ENCODE data around the gene TTC33. TPM values are rescaled to one million over a fixed set of nuclear protein-coding genes. Genes with fewer than 3 reads are reported as not detected.
"Not testable (repeated sequence)": the region's sequence is repeated elsewhere in the genome, so short reads cannot be mapped to it uniquely, and the experiment has no call there.

Gene TTC33
- total and polyA plus RNA-seq, 2 experiments from 2014 or later = 8.0 to 9.0 TPM

DNA sequence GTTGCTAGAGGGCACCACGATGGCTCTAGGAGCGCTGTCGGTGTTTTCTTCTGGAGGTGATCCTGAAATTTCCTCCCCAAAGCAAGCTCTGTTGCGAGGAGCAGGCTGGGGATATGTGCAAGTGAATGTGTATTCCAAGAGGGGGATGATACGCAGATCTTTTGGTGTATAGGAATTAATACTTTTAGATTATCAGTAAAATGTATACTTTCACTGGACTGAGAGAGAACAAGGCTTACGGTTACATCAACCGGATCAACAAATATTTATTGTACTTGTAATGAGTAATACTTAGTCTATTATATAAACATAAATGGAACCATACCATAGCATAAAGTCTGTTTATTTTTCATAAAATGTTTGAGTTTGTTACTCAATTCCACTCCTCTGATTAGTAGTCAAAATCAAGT, 43.0 kb upstream of the TTC33 start:
- Histone ChIP-seq H3K4me3 (peak overlapping the region; percentile 97), H3K36me3 (ENCODE audit: low read depth) (no peaks in the 10 kb centered on the region), H3K9me3 (ENCODE audit: low read depth) (no peaks in the 10 kb centered on the region), H3K9me2 (ENCODE audit: insufficient read depth) (no peaks in the 10 kb centered on the region), H2AFZ (peak overlapping the region; percentile 100), H3K4me2 (ENCODE audit: unreplicated experiment) (peak overlapping the region; percentile 94), H3K27ac (peak overlapping the region; percentile 88), H3K9ac (peak overlapping the region; percentile 86), H3F3A (ENCODE audit: insufficient read depth) (peaks cover 37% of the 10 kb centered on the region), H3K27me3 (replicated peaks; ENCODE audit: insufficient read depth) (no peaks in the 10 kb centered on the region), H3K79me2 (ENCODE audit: insufficient read depth) (peaks cover 34% of the 10 kb centered on the region), H3K4me1 (ENCODE audit: insufficient read depth) (peaks cover 18% of the 10 kb centered on the region), H4K20me1 (ENCODE audit: insufficient read depth) (no peaks in the 10 kb centered on the region)
- WGBS, 2 experiments (ENCODE audit: low coverage in 1 of 2, low lambda C conversion rate in 2 of 2, missing lambda C conversion rate in 2 of 2) = 1 to 2% methylated on average over 7 of the region's 7 CpGs
- no peak for DNase-seq
- in situ Hi-C loops (cut with MboI) = no loop called here
- TF ChIP-seq EZH2phosphoT487 (IDR thresholded peaks at IDR 0.05; ENCODE audit: insufficient read depth, low read depth) = no peak
- no peak for TF ChIP-seq EZH2 (IDR thresholded peaks at IDR 0.05; ENCODE audit: insufficient read depth, poor library complexity, severe bottlenecking)

DNA sequence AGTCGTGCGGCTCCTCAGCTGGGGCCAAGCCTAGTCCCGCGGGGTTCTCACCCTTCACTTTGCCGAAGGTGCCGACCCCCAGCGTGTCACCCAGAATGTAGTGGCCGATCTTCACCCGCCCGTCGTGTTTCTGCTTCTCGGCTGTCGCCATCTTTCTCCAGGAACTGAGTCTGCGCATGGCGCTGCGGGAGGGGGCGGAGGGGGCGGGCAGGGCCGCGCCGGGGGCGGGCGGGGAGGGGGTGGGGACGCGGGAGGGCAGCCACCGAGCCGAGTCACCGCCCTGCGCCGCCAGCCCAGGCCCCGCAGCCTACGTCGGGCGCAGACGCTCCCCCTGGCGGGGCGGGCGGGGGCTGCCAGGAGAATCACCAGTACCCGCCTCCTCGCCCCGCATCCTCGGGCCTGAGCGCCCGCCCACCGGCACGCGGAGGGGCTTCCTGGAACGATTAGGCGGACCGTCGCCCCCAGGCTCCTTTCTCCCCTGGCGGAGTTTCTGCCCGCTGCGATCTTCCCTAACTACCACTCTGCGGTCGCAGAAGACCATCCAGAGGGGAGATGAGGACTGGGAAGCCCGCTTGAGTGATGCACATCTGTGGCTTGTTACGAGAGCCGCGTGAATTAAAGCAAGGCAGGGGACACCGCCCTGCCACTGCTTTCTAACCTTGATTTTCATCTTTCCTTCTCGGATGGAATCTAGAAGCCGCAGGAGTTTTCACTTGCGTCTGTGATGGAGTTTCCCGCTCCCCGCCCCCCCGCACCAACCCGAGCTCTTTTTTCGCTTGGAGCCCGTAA, 42.4 kb upstream of the TTC33 start, which contains the start of gene PRKAA1:
PRKAA1 (minus strand) TSS at position 363 of the 789 bp plus-strand sequence; CDS start at position 178, 185 bp downstream.
- TF ChIP-seq EZH2phosphoT487 (IDR thresholded peaks at IDR 0.05; ENCODE audit: insufficient read depth, low read depth) (no peak), EZH2 (IDR thresholded peaks at IDR 0.05; ENCODE audit: insufficient read depth, poor library complexity, severe bottlenecking) (no peak)
- Histone ChIP-seq H3K36me3 (ENCODE audit: low read depth) (no peaks in the 10 kb centered on the region), H3F3A (ENCODE audit: insufficient read depth) (peaks cover 37% of the 10 kb centered on the region), H3K4me2 (ENCODE audit: unreplicated experiment) (peak within 1 kb of the TSS; percentile 94), H3K4me3 (peak within 1 kb of the TSS; percentile 97), H4K20me1 (ENCODE audit: insufficient read depth) (no peaks in the 10 kb centered on the region; the same call in 1 of the 2 replicates), H3K9me2 (ENCODE audit: insufficient read depth) (no peaks in the 10 kb centered on the region), H3K27ac (peak within 1 kb of the TSS; percentile 88), H3K9me3 (ENCODE audit: low read depth) (no peaks in the 10 kb centered on the region), H2AFZ (peak within 1 kb of the TSS; percentile 100), H3K4me1 (ENCODE audit: insufficient read depth) (peaks cover 21% of the 10 kb centered on the region), H3K79me2 (ENCODE audit: insufficient read depth) (peaks cover 40% of the 10 kb centered on the region), H3K9ac (peak within 1 kb of the TSS; percentile 86), H3K27me3 (replicated peaks; ENCODE audit: insufficient read depth) (no peaks in the 10 kb centered on the region)
- peak; percentile 95 for DNase-seq
- 1% methylated on average over 35 to 68 of the region's 70 CpGs for WGBS, 2 experiments (ENCODE audit: low coverage in 1 of 2, low lambda C conversion rate in 2 of 2, missing lambda C conversion rate in 2 of 2)
- in situ Hi-C loops (cut with MboI) = no loop called here

DNA sequence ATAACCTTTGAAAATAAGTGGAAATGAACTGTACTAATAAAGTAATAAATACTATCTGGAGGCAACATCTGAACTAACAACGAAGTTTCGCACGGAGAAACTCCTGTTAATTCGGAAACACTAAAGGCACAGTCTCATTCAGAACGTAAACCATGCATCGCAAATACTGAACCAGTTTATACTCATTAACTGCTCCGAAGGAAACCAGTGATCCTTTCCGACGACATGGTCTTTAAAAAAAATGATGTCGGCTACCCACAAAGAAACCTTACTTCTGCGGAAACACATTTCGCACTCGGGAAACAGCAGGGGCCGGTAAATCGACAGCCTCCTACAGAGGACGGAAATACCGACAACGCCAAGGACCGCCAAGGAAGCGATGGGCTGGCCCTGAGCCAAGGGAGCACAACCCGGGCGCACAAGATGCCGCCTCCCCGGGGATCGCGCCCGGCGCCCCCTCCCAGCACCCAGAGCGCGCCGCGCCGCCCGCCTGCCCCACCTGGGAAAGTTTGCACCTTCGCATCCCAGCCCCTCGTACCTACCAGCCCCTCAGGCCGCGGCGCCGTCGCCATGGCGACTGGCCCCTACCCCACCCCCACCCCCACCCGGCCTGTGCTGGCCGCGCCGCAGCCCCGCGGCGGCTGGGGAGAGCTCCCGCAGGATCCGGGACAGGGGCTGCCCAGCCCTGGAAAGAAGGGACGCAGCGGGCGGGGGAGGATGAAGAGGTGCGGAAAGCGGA, 41.7 kb upstream of the TTC33 start:
- in situ Hi-C loops (cut with MboI) = no loop called here

DNA sequence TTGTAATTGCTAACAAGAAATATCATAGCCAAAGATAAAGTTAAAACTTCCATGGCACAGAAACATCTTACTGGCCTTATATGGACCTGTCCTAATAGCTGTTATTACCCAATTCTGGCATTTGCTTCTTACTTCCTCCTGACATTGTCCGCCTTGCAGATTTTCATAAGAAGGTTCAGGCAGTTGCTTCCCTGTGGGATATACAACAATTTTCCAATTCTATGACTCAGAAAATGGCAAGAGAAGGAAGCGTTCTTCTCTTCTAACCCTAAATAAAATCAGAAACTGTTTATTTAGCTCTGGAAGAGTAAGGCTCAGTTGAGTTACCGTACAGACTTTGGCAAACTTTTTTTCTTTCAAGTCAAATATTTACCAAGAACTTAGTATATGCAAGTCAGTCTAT, 40.7 kb upstream of the TTC33 start:
- Histone ChIP-seq H3K9me3 (ENCODE audit: low read depth) (no peaks in the 10 kb centered on the region), H3K4me3 (peak overlapping the region; percentile 91), H3K9ac (peak overlapping the region; percentile 86), H3K36me3 (ENCODE audit: low read depth) (no peaks in the 10 kb centered on the region), H4K20me1 (ENCODE audit: insufficient read depth) (peaks cover 7% of the 10 kb centered on the region), H3K27me3 (replicated peaks; ENCODE audit: insufficient read depth) (no peaks in the 10 kb centered on the region), H3K27ac (peak overlapping the region; percentile 75), H3K4me2 (ENCODE audit: unreplicated experiment) (peak overlapping the region; percentile 89), H3F3A (ENCODE audit: insufficient read depth) (peaks cover 46% of the 10 kb centered on the region), H2AFZ (0 out of 2 replicates have a peak overlapping the region, but pooled peaks have one; percentile 79), H3K4me1 (ENCODE audit: insufficient read depth) (peaks cover 31% of the 10 kb centered on the region), H3K9me2 (ENCODE audit: insufficient read depth) (no peaks in the 10 kb centered on the region), H3K79me2 (ENCODE audit: insufficient read depth) (peaks cover 57% of the 10 kb centered on the region)
- no peak for TF ChIP-seq EZH2phosphoT487 (IDR thresholded peaks at IDR 0.05; ENCODE audit: insufficient read depth, low read depth)
- no peak for TF ChIP-seq EZH2 (IDR thresholded peaks at IDR 0.05; ENCODE audit: insufficient read depth, poor library complexity, severe bottlenecking)
- WGBS, 2 experiments (ENCODE audit: low coverage in 1 of 2, low lambda C conversion rate in 2 of 2, missing lambda C conversion rate in 2 of 2) = 4 to 6% methylated on average over 3 of the region's 3 CpGs
- in situ Hi-C loops (cut with MboI) = no loop called here
- peak; percentile 76 for DNase-seq

More for the DNA sequence above, 41.7 kb upstream of the TTC33 start:
- H3K4me1 ChIP-seq (ENCODE audit: insufficient read depth) = peaks cover 23% of the 10 kb centered on the region
- no peaks in the 10 kb centered on the region for H3K36me3 ChIP-seq (ENCODE audit: low read depth)
- H3K9ac ChIP-seq = peak overlapping the region; percentile 86
- no peaks in the 10 kb centered on the region for H3K27me3 ChIP-seq (replicated peaks; ENCODE audit: insufficient read depth)
- H3K4me2 ChIP-seq (ENCODE audit: unreplicated experiment) = peak overlapping the region; percentile 89
- 1% methylated on average over 40 to 45 of the region's 56 CpGs for WGBS, 2 experiments (ENCODE audit: low coverage in 1 of 2, low lambda C conversion rate in 2 of 2, missing lambda C conversion rate in 2 of 2)
- no peaks in the 10 kb centered on the region for H3K9me3 ChIP-seq (ENCODE audit: low read depth)
- peak overlapping the region; percentile 75 for H3K27ac ChIP-seq
- no peaks in the 10 kb centered on the region; the same call in 1 of the 2 replicates for H4K20me1 ChIP-seq (ENCODE audit: insufficient read depth)
- H2AFZ ChIP-seq = peak overlapping the region; percentile 79
- H3F3A ChIP-seq (ENCODE audit: insufficient read depth) = peaks cover 37% of the 10 kb centered on the region
- TF ChIP-seq EZH2phosphoT487 (IDR thresholded peaks at IDR 0.05; ENCODE audit: insufficient read depth, low read depth) (no peak), EZH2 (IDR thresholded peaks at IDR 0.05; ENCODE audit: insufficient read depth, poor library complexity, severe bottlenecking) (no peak)
- H3K9me2 ChIP-seq (ENCODE audit: insufficient read depth) = no peaks in the 10 kb centered on the region
- H3K4me3 ChIP-seq = peak overlapping the region; percentile 91
- H3K79me2 ChIP-seq (ENCODE audit: insufficient read depth) = peaks cover 48% of the 10 kb centered on the region
- peak; percentile 80 for DNase-seq

DNA sequence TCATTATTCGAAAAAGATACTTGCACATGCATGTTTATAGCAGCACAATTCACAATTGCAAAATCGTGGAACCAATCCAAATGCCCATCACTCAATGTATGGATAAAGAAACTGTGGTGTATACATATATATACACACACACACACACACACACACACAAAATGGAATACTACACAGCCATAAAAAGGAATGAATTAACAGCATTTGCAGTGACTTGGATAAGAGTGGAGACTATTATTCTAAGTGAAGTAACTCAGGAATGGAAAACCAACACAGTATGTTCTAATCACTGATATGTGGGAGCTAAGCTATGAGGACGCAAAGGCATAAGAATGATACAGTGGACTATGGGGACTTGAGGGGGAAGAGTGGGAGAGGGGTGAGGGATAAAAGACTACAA, 39.1 kb upstream of the TTC33 start:
- H3K9me3 ChIP-seq (ENCODE audit: low read depth); in situ Hi-C loops (cut with MboI); H3K9ac ChIP-seq; H3K27me3 ChIP-seq (replicated peaks; ENCODE audit: insufficient read depth); H3K4me2 ChIP-seq (ENCODE audit: unreplicated experiment); H2AFZ ChIP-seq; H3K9me2 ChIP-seq (ENCODE audit: insufficient read depth); H3K36me3 ChIP-seq (ENCODE audit: low read depth); H3K27ac ChIP-seq; DNase-seq; H3K4me3 ChIP-seq: not testable (repeated sequence)
- peaks cover 15% of the 10 kb centered on the region for H4K20me1 ChIP-seq (ENCODE audit: insufficient read depth)
- WGBS, 2 experiments (ENCODE audit: low coverage in 1 of 2, low lambda C conversion rate in 2 of 2, missing lambda C conversion rate in 2 of 2) = 94 to 96% methylated on average over 2 of the region's 3 CpGs
- H3K4me1 ChIP-seq (ENCODE audit: insufficient read depth) = peaks cover 39% of the 10 kb centered on the region
- peaks cover 53% of the 10 kb centered on the region for H3F3A ChIP-seq (ENCODE audit: insufficient read depth)
- peaks cover 74% of the 10 kb centered on the region for H3K79me2 ChIP-seq (ENCODE audit: insufficient read depth)

DNA sequence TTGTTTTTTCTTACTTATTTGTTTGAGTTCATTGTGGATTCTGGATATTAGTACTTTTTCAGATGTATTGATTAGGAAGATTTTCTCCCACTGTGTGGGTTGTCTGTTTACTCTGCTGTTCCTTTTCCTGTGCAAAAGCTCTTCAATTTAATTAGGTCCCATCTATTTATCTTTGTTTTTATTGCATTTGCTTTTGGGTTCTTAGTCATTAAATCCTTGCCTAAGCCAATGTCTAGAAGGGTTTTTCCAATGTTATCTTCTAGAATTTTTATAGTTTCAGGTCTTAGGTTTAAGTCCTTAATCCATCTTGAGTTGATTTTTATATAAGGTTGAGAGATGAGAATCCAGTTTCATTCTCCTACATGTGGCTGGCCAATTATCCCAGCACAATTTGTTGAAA, 38.6 kb upstream of the TTC33 start:
- H3K27me3 ChIP-seq (replicated peaks; ENCODE audit: insufficient read depth); DNase-seq; H2AFZ ChIP-seq; H3K27ac ChIP-seq; H3K36me3 ChIP-seq (ENCODE audit: low read depth); in situ Hi-C loops (cut with MboI); H3K4me2 ChIP-seq (ENCODE audit: unreplicated experiment); H3K9ac ChIP-seq; H3K9me3 ChIP-seq (ENCODE audit: low read depth); H3K9me2 ChIP-seq (ENCODE audit: insufficient read depth); H3K4me3 ChIP-seq: not testable (repeated sequence)
- peaks cover 39% of the 10 kb centered on the region for H3K4me1 ChIP-seq (ENCODE audit: insufficient read depth)
- peaks cover 79% of the 10 kb centered on the region for H3K79me2 ChIP-seq (ENCODE audit: insufficient read depth)
- peaks cover 48% of the 10 kb centered on the region for H3F3A ChIP-seq (ENCODE audit: insufficient read depth)
- peaks cover 15% of the 10 kb centered on the region for H4K20me1 ChIP-seq (ENCODE audit: insufficient read depth)

Data from GM23248 (cell line).